HG02763 (cell line): ENCODE data around the gene QSOX1.

Experiments used
- ATAC-seq: cut with Tn5 transposase; IDR thresholded peaks from one replicate; pipeline ENCODE4 v1.9.1; 2021; ENCODE audit warnings: mild to moderate bottlenecking, moderate library complexity; ENCODE audit not compliant: unreplicated experiment

QSOX1 gene

GRCh38 chr1:180248176-180248575, 93.5 kb downstream of the QSOX1 start:
- no peak for ATAC-seq

DNA sequence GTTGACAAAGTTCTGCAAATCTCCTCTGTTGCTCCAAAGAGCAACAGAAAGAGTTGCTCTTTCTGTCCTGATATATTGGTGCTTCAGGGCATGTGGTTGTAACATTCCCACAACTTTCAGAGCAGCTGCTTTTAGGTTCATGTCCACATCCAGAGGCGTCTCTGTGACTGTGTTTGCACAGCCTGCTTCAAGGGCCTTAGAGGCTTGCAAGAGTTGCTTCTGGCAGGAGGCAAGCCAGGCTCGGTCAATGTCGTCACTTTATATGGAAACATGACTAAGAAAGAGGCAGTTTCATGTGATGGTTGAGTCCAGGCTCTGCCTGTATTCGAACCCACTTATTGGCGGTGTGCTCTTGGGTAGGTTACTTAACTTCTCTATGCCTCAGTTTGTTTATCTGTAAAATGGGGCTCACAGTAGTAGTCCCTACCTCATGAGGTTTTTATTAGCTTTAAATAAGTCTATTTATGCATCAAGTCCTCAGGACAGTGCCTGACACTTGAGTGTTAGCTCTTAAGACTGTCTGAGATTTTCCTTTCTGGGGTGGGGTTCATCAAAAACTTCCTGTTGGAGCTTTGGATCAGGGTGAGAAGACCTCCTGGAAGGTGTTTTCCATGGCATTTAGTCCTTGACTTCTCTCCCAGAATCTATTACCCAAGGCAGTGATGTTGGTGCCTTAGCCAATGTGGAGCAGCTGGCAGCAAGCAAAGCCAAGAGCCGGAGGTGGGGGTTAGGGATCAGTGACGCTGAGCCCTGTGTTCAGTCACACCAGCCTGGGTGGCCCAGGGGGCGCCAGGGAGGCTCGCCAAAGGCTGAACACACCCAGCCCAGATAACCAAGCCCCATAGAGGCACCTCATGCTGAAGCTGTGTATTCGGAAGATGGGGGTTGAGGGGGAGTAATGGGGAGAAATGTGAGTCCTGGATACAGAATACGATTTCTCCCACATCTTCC, 94.3 kb downstream of the QSOX1 start:
- no peak for ATAC-seq

DNA sequence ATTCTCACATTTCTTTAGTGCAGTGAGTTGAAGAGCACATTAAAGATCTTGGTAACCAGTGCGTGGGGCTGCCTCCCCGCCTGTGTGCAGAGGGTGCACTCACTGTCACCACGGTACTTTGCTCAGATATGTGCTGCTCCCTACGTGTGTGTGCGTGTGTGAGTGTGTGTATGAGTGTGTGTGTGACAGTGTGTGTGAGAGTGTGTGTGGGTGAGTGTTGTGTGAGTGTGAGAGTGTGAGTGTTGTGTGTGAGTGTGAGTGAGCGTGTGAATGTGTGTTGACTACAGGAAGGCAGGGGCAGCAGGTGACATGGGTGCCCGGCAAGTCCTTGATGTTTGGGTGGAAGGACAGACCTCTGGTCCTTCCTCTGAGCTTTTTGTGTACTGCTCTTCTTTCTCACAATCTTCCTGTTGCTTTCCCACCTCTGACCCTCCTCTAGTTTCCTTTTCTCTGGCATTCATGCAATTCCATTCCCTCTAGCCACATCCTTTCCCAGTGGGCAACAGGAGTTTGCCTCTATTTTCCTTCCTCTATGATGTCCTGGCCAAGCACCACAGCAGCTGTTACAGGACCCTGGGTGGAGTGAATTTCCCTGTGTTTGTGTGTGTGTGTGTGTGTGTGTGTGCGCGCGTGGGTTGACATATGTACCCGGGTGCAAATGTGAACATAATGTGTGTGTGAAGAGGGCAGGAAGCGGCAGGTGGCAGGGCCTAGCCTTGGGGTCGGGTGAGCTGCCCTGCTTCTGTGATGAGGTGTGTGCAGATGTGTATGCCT, 95.2 kb downstream of the QSOX1 start:
- ATAC-seq, result no peak

DNA sequence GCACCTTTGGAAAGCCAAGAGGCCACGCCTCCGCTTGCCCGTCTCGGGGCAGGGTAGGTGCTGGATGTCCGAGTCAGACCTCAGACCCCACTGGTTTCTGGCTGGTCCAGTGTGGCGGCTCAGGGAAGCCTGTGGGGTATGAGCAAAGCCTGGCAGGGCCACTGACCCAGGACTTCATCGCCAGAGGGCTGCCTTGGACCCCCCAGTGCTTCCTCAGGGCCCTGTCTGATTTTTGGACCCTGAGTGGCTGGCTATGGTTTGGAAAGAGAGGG, 95.8 kb downstream of the QSOX1 start:
- no peak for ATAC-seq

GRCh38 chr1:180250883-180251509, 96.3 kb downstream of the QSOX1 start:
- ATAC-seq, result no peak

- ATAC-seq, result no peak
Measured at GRCh38 chr1:180251526-180252305, 97.0 kb downstream of the QSOX1 start.

- ATAC-seq, result peak; percentile 56
Measured at GRCh38 chr1:180252638-180253536, 98.2 kb downstream of the QSOX1 start.
